ENCODE data around the gene MMP21. TPM values are rescaled to one million over a fixed set of nuclear protein-coding genes. Genes with fewer than 3 reads are reported as not detected.

Gene MMP21
- total and polyA plus RNA-seq, 10 donors, result 0.09 to 0.68 (median 0.30) TPM; not detected in 2

DNA sequence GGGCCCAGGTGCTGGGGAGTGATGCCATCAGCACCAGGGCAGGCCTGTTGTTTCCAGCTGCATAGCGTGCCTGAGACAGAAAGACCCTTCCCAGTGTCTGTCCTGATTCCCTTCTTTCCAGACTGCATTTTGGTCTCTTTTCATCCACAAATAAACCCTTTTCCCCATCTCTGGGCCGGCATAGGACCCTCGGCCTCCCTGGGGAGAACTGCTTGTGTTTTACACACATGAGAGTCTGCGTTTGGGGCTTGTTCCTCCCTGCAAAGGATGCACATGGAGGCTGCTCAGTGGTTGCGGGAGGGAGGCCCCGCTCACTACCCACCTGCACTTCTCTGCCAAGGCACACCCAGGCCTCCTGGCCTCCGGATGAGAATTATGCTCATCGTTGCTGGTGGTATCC is 5.8 kb upstream of the MMP21 start:
- 93 to 96% (median 94%) methylated on average over 8 of the region's 8 CpGs for WGBS, 5 donors
- H3K4me3 ChIP-seq, result no peak overlapping the region
- DNase-seq, result no peak
- H3K27me3 ChIP-seq (replicated peaks in 1 of 7), result no peaks in the 10 kb centered on the region
- no peaks in the 10 kb centered on the region for H3K9me3 ChIP-seq
- no peak overlapping the region for H3K27ac ChIP-seq
- peaks cover 0 to 3% (median 0%) of the 10 kb centered on the region in 6 donors for H3K36me3 ChIP-seq
- intact Hi-C loops (cut with DNase I; ENCODE audit: low total_unique reads), result no loop called here
- no peaks in the 10 kb centered on the region for H3K4me1 ChIP-seq
- TF ChIP-seq POLR2A (IDR thresholded peaks at IDR 0.05) (no peak), POLR2AphosphoS5 (IDR thresholded peaks at IDR 0.05) (no peak)
- TF ChIP-seq, protein P1, sequence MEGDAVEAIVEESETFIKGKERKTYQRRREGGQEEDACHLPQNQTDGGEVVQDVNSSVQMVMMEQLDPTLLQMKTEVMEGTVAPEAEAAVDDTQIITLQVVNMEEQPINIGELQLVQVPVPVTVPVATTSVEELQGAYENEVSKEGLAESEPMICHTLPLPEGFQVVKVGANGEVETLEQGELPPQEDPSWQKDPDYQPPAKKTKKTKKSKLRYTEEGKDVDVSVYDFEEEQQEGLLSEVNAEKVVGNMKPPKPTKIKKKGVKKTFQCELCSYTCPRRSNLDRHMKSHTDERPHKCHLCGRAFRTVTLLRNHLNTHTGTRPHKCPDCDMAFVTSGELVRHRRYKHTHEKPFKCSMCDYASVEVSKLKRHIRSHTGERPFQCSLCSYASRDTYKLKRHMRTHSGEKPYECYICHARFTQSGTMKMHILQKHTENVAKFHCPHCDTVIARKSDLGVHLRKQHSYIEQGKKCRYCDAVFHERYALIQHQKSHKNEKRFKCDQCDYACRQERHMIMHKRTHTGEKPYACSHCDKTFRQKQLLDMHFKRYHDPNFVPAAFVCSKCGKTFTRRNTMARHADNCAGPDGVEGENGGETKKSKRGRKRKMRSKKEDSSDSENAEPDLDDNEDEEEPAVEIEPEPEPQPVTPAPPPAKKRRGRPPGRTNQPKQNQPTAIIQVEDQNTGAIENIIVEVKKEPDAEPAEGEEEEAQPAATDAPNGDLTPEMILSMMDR (IDR thresholded peaks at IDR 0.05 in 8 of 11, conservative IDR thresholded peaks at IDR 0.05 in 3 of 11), result no peak

DNA sequence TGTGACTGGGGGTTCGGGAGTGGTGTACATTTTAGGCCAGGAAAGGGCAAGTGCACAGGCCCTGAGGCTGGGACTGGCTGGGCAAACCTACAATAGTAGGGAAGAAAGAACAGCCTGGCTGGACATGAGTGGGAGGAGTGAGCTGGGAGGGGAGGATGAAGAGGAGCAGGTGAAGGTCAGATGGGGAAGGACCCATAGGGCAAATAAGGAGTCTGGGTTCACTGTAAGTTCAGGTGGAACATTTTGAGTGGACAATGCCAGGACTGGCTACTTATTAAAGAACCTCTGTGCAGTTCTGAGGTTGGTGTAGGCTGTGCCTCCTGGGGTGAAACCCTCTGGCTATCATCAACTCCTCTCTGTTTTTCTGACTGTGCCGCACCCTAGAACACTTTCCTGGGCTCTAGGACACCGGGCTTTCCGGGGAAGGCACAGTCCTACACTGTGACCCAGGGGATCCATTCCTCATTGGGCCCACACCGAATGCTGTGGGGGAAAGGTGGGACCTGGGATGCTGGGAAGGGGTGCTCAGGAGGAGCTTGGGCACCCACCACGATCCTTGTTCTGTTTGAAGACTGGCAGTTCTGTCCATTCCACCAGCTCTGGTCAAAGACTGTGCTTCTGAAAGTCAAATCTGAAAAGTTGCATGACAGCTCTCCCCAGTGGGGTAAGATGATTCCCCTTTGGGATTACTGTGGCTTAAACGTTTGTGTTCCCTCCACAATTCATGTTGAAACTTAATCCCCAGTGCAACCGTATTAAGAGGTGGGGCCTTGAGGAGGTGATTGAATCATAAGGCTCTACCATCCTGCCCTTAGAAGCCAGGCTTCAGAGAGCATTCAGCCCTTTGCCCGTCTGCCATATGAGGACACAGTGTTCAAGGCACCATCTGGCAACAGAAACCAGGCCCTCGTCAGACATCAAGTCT is 4.0 kb upstream of the MMP21 start:
- Histone ChIP-seq H3K27ac (no peak overlapping the region), H3K4me3 (no peak overlapping the region), H3K4me1 (no peaks in the 10 kb centered on the region), H3K36me3 (peaks cover 0 to 3% (median 0%) of the 10 kb centered on the region in 6 donors), H3K27me3 (replicated peaks in 1 of 7) (peaks cover 0 to 5% (median 0%) of the 10 kb centered on the region in 7 donors), H3K9me3 (no peaks in the 10 kb centered on the region)
- TF ChIP-seq, protein P1 (IDR thresholded peaks at IDR 0.05 in 8 of 11, conservative IDR thresholded peaks at IDR 0.05 in 3 of 11), result no peak
- TF ChIP-seq POLR2A (IDR thresholded peaks at IDR 0.05) (no peak), POLR2AphosphoS5 (IDR thresholded peaks at IDR 0.05) (no peak)
- intact Hi-C loops (cut with DNase I; ENCODE audit: low total_unique reads), result no loop called here
- DNase-seq, result no peak
- WGBS, 5 donors, result 62 to 87% (median 79%) methylated on average over 7 to 10 of the region's 10 CpGs

DNA sequence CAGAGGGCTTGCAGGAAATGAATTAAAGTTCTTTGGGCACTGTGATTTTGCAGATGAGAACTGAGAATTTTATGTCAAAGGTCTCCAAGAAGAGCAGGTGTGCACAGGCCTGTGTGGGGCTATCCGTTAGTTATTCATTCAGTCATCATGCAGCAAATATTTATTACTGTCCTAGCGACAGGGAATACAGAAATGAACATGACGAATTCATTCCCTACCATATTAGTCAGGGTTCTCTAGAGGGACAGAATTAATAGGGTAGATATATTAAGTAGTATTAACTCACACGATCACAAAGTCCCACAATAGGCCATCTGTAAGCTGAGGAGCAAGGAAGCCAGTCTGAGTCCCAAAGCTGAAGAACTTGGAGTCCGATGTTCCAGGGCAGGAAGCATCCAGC is 2.9 kb upstream of the MMP21 start:
- H3K4me1 ChIP-seq, result no peaks in the 10 kb centered on the region
- no peak overlapping the region for H3K4me3 ChIP-seq
- peaks cover 0 to 17% (median 0%) of the 10 kb centered on the region in 7 donors for H3K27me3 ChIP-seq (replicated peaks in 1 of 7)
- H3K36me3 ChIP-seq, result peaks cover 0 to 3% (median 0%) of the 10 kb centered on the region in 6 donors
- intact Hi-C loops (cut with DNase I; ENCODE audit: low total_unique reads), result no loop called here
- no peaks in the 10 kb centered on the region for H3K9me3 ChIP-seq
- TF ChIP-seq POLR2AphosphoS5 (IDR thresholded peaks at IDR 0.05) (no peak), POLR2A (IDR thresholded peaks at IDR 0.05) (no peak)
- DNase-seq, result no peak
- no peak overlapping the region for H3K27ac ChIP-seq
- WGBS, 5 donors, result 50 to 71% (median 66%) methylated on average over 5 of the region's 5 CpGs

DNA sequence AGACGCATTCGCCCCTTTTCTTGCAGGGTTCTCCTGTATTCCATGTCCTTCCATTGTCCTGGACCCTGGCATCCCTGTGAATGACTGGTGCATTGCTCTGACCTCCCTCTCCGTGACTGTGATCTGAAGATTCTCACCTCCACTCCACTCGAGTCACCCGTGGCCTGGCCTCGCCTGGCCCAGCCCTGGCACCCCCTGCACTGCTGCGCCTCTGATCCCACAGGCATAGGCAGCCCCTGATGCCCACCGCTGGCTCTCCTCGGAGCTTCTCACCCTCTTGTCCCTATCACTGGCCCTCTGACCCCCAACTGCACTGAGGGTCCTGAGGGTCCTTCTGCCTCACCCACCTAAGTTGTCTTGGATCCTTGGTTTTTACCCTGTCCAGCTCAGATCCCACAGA is 2.2 kb upstream of the MMP21 start:
- no peak overlapping the region for H3K27ac ChIP-seq
- H3K9me3 ChIP-seq, result no peaks in the 10 kb centered on the region
- intact Hi-C loops (cut with DNase I; ENCODE audit: low total_unique reads), result no loop called here
- WGBS, 5 donors, result 89 to 98% (median 94%) methylated on average over 9 of the region's 9 CpGs
- peaks cover 0 to 21% (median 0%) of the 10 kb centered on the region in 7 donors for H3K27me3 ChIP-seq (replicated peaks in 1 of 7)
- DNase-seq, result no peak
- peaks cover 0 to 3% (median 0%) of the 10 kb centered on the region in 6 donors for H3K36me3 ChIP-seq
- no peaks in the 10 kb centered on the region for H3K4me1 ChIP-seq
- no peak overlapping the region for H3K4me3 ChIP-seq
- TF ChIP-seq, protein P1 (IDR thresholded peaks at IDR 0.05 in 8 of 11, conservative IDR thresholded peaks at IDR 0.05 in 3 of 11), result no peak
- no peak for TF ChIP-seq POLR2A (IDR thresholded peaks at IDR 0.05)
- no peak for TF ChIP-seq POLR2AphosphoS5 (IDR thresholded peaks at IDR 0.05)
